ENCODE data around the gene CLSTN2.

The CLSTN2 gene

GRCh38 chr3:140438736-140439470 is 503.9 kb downstream of the CLSTN2 start:
- DNase-seq: no peak

- DNase-seq: no peak
These were observed 504.5 kb downstream of the CLSTN2 start for GRCh38 chr3:140439527-140439926.

- DNase-seq: no peak
These were observed 505.5 kb downstream of the CLSTN2 start for GRCh38 chr3:140440446-140440845.

GRCh38 chr3:140441006-140441405 is 506.0 kb downstream of the CLSTN2 start:
- no peak for DNase-seq

- DNase-seq: no peak
These were observed 507.6 kb downstream of the CLSTN2 start for GRCh38 chr3:140442621-140443020.

- DNase-seq: no peak
These were observed 508.1 kb downstream of the CLSTN2 start for GRCh38 chr3:140443073-140443472.

- no peak for DNase-seq
These were observed 508.8 kb downstream of the CLSTN2 start for GRCh38 chr3:140443806-140444205.

- no peak for DNase-seq
These were observed 511.7 kb downstream of the CLSTN2 start for GRCh38 chr3:140446734-140447133.

- no peak for DNase-seq
These were observed 512.2 kb downstream of the CLSTN2 start for GRCh38 chr3:140447136-140447535.

GRCh38 chr3:140448001-140448400 is 513.0 kb downstream of the CLSTN2 start:
- DNase-seq: no peak

- no peak for DNase-seq
These were observed 514.6 kb downstream of the CLSTN2 start for GRCh38 chr3:140449413-140450256.

- DNase-seq: peak; percentile 2
These were observed 518.8 kb downstream of the CLSTN2 start for GRCh38 chr3:140453750-140454149.

GRCh38 chr3:140455521-140456214 is 520.7 kb downstream of the CLSTN2 start:
- DNase-seq: no peak

GRCh38 chr3:140456974-140457373 is 522.0 kb downstream of the CLSTN2 start:
- DNase-seq: no peak

GRCh38 chr3:140459462-140459861 is 524.5 kb downstream of the CLSTN2 start:
- DNase-seq: no peak

- DNase-seq: no peak
These were observed 526.3 kb downstream of the CLSTN2 start for GRCh38 chr3:140461250-140461649.

- no peak for DNase-seq
These were observed 528.4 kb downstream of the CLSTN2 start for GRCh38 chr3:140463355-140463754.

- DNase-seq: no peak
These were observed 531.0 kb downstream of the CLSTN2 start for GRCh38 chr3:140465988-140466387.

GRCh38 chr3:140466535-140466934 is 531.5 kb downstream of the CLSTN2 start:
- no peak for DNase-seq

GRCh38 chr3:140467104-140467577 is 532.2 kb downstream of the CLSTN2 start:
- no peak for DNase-seq

GRCh38 chr3:140467796-140468315 is 532.9 kb downstream of the CLSTN2 start:
- DNase-seq: no peak

GRCh38 chr3:140468407-140468806 is 533.4 kb downstream of the CLSTN2 start:
- no peak for DNase-seq

GRCh38 chr3:140469491-140469890 is 534.5 kb downstream of the CLSTN2 start:
- no peak for DNase-seq

Data from CD4-positive, alpha-beta T cell treated with Interleukin-10 for 1 hour (primary cell).